Measurements from ENCODE around the gene TVP23A.

GRCh38 chr16:10799736-10800135, 18.9 kb downstream of the TVP23A start:
- TF ChIP-seq ZNF274 (IDR thresholded peaks at IDR 0.05; ENCODE audit: low read depth, low read length) = no peak
- TF ChIP-seq YY1 (IDR thresholded peaks at IDR 0.05; ENCODE audit: insufficient read depth, insufficient read length) = no peak

All from NT2/D1 (cell line).